H1 (cell line): ENCODE measurements around the gene INPPL1. TPM values are rescaled to one million over a fixed set of nuclear protein-coding genes. Genes with fewer than 3 reads are reported as not detected.
A peak's percentile ranks its signal among the peaks of the same experiment; 100 is the strongest.

Source experiments
- CTCF ChIA-PET: fragments of 300-600 bp; sonication (Branson Sonifier 250); formaldehyde crosslinking; loops from one replicate; lab custom pipeline; 2021; ENCODE audit not compliant: partially characterized antibody; lab: Charles Lee
- POLR2A ChIA-PET: fragments of 300-600 bp; sonication (Branson Sonifier 250); formaldehyde crosslinking; loops from one replicate; lab custom pipeline; 2021; ENCODE audit warnings: inconsistent platforms; ENCODE audit not compliant: partially characterized antibody; lab: Charles Lee
- DNase-seq, 2 experiments: peaks; one replicate each; pipeline versions ENCODE4 v3.0.0 to v3.0.0-alpha.2; 2010 to 2022; ENCODE audit warnings: low spot score in 2 of 2, low read depth in 1 of 2, mixed read lengths in 1 of 2
- FAIRE-seq: peaks from 2 replicates; lab custom pipeline; 2011; peaks lifted over from hg19 to GRCh38; lab: Jason Lieb, UNC
- H2AFZ ChIP-seq: 2 replicates; pipeline ENCODE4 v1.8.1; 2012; ENCODE audit warnings: low read length, inconsistent platforms
- H2AK5ac ChIP-seq: 2 replicates; pipeline ENCODE4 v1.6.1; 2013; ENCODE audit warnings: low read depth, low read length
- H2BK120ac ChIP-seq: replicated peaks from 2 replicates; pipeline ENCODE3; 2013; ENCODE audit warnings: low read depth, low read length, inconsistent platforms
- H2BK12ac ChIP-seq: 2 replicates; pipeline ENCODE4 v1.6.1; 2013; ENCODE audit warnings: low read depth, low read length
- H2BK15ac ChIP-seq: 2 replicates; pipeline ENCODE4 v1.6.1; 2013; ENCODE audit warnings: low read length
- H2BK20ac ChIP-seq: 2 replicates; pipeline ENCODE4 v1.6.1; 2013; ENCODE audit warnings: low read length
- H2BK5ac ChIP-seq: 2 replicates; pipeline ENCODE4 v1.6.1; 2013; ENCODE audit warnings: low read depth, low read length
- H3K14ac ChIP-seq: 2 replicates; pipeline ENCODE4 v1.6.1; 2013; ENCODE audit warnings: inconsistent platforms; ENCODE audit not compliant: insufficient read length
- H3K18ac ChIP-seq: 2 replicates; pipeline ENCODE4 v1.6.1; 2013; ENCODE audit warnings: low read length; ENCODE audit errors: extremely low read depth
- H3K23ac ChIP-seq: 2 replicates; pipeline ENCODE4 v1.6.1; 2013; ENCODE audit warnings: inconsistent platforms; ENCODE audit not compliant: insufficient read length
- H3K23me2 ChIP-seq: 2 replicates; pipeline ENCODE4 v1.6.1; 2013; ENCODE audit warnings: low read depth, low read length
- H3K27ac ChIP-seq: 2 replicates; pipeline ENCODE4 v1.6.1; 2011; ENCODE audit warnings: low read depth, low read length, inconsistent platforms
- H3K27me3 ChIP-seq, 4 experiments: replicated peaks in 1 of 4; 1 replicate in 1 of 4; 2 replicates in 3 of 4; pipeline versions ENCODE4 v1.6.1 to v1.8.1; 2011 to 2013; ENCODE audit warnings: low read length in 3 of 4, mild to moderate bottlenecking in 3 of 4, inconsistent platforms in 2 of 4, mixed read lengths in 2 of 4, moderate library complexity in 1 of 4; ENCODE audit not compliant: control insufficient read depth in 3 of 4, insufficient read depth in 3 of 4; ENCODE audit errors: extremely low read depth in 1 of 4
- H3K36me3 ChIP-seq, 4 experiments: 2 replicates each; pipeline versions ENCODE4 v1.6.1 to v1.8.1; 2011 to 2013; ENCODE audit warnings: mild to moderate bottlenecking in 4 of 4, low read length in 3 of 4, moderate library complexity in 2 of 4, control low read depth in 1 of 4, inconsistent platforms in 1 of 4; ENCODE audit not compliant: insufficient read depth in 4 of 4, control insufficient read depth in 2 of 4
- H3K4ac ChIP-seq: replicated peaks from 2 replicates; pipeline ENCODE3; 2013; ENCODE audit warnings: low read length, low read depth, mixed read lengths, inconsistent platforms; ENCODE audit not compliant: insufficient read length
- H3K4me1 ChIP-seq, 4 experiments: replicated peaks in 1 of 4; 1 replicate in 1 of 4; 2 replicates in 3 of 4; pipeline versions ENCODE4 v1.6.1 to v1.8.1; 2011 to 2013; ENCODE audit warnings: low read length in 3 of 4, inconsistent platforms in 2 of 4, mixed read lengths in 1 of 4; ENCODE audit not compliant: insufficient read depth in 4 of 4, control insufficient read depth in 3 of 4
- H3K4me2 ChIP-seq, 2 experiments: 2 replicates each; pipeline versions ENCODE4 v1.6.1 to v1.8.1; 2011 to 2013; ENCODE audit warnings: low read depth in 2 of 2, low read length in 2 of 2, control low read depth in 1 of 2, inconsistent platforms in 1 of 2, mild to moderate bottlenecking in 1 of 2; ENCODE audit not compliant: insufficient read depth in 1 of 2
- H3K4me3 ChIP-seq, 4 experiments: fragments of 200-600, 300-600 bp in 1 of 4; sonication (generic), shearing (Covaris generic), sonication (Bioruptor Twin) in 1 of 4; 2 replicates each; pipeline versions ENCODE4 v1.5.1 to v1.8.1; 2011 to 2016; ENCODE audit warnings: low read length in 4 of 4, low read depth in 3 of 4, control low read depth in 2 of 4, inconsistent platforms in 2 of 4, mild to moderate bottlenecking in 2 of 4, mixed read lengths in 1 of 4, moderate library complexity in 1 of 4; ENCODE audit not compliant: insufficient read depth in 2 of 4; ENCODE audit errors: extremely low read depth in 1 of 4
- H3K56ac ChIP-seq: replicated peaks from 2 replicates; pipeline ENCODE3; 2013; ENCODE audit warnings: low read depth, mild to moderate bottlenecking, mixed read lengths, low read length, inconsistent platforms; ENCODE audit not compliant: insufficient read length
- H3K79me1 ChIP-seq: 2 replicates; pipeline ENCODE4 v1.6.1; 2013; ENCODE audit warnings: low read depth, low read length, control low read depth
- H3K79me2 ChIP-seq, 2 experiments: 2 replicates each; pipeline versions ENCODE4 v1.6.1 to v1.8.1; 2012 to 2013; ENCODE audit warnings: low read length in 2 of 2, mild to moderate bottlenecking in 2 of 2, inconsistent platforms in 1 of 2; ENCODE audit not compliant: insufficient read depth in 2 of 2, control insufficient read depth in 1 of 2
- H3K9ac ChIP-seq, 4 experiments: replicated peaks in 1 of 4; 1 replicate in 1 of 4; 2 replicates in 3 of 4; pipeline versions ENCODE4 v1.6.1 to v1.8.1; 2011 to 2013; ENCODE audit warnings: low read depth in 3 of 4, low read length in 3 of 4, control low read depth in 2 of 4, mild to moderate bottlenecking in 2 of 4, moderate library complexity in 2 of 4, inconsistent platforms in 1 of 4; ENCODE audit errors: extremely low read depth in 1 of 4
- H3K9me3 ChIP-seq, 2 experiments: 2 replicates each; pipeline versions ENCODE4 v1.6.1 to v1.8.1; 2012 to 2013; ENCODE audit warnings: mild to moderate bottlenecking in 2 of 2, moderate library complexity in 2 of 2, control low read depth in 1 of 2, inconsistent platforms in 1 of 2, low read depth in 1 of 2, low read length in 1 of 2, mixed read lengths in 1 of 2; ENCODE audit not compliant: insufficient read depth in 2 of 2
- H4K20me1 ChIP-seq, 2 experiments: replicated peaks in 1 of 2; 2 replicates each; pipeline versions ENCODE3 to v1.8.1; 2011 to 2013; ENCODE audit warnings: inconsistent platforms in 2 of 2, low read length in 2 of 2, mild to moderate bottlenecking in 1 of 2; ENCODE audit not compliant: insufficient read depth in 2 of 2, control insufficient read depth in 1 of 2
- H4K5ac ChIP-seq: 2 replicates; pipeline ENCODE4 v1.6.1; 2013; ENCODE audit warnings: low read length, low read depth, mixed read lengths, inconsistent platforms; ENCODE audit not compliant: insufficient read length
- H4K8ac ChIP-seq: 2 replicates; pipeline ENCODE4 v1.8.0; 2013; ENCODE audit warnings: mild to moderate bottlenecking, moderate library complexity, low read length, inconsistent platforms; ENCODE audit not compliant: insufficient read depth; ENCODE audit errors: extremely low read depth
- H4K91ac ChIP-seq: replicated peaks from 2 replicates; pipeline ENCODE3; 2013; ENCODE audit warnings: low read length, mixed read lengths, inconsistent platforms; ENCODE audit not compliant: insufficient read length
- BACH1 ChIP-seq: IDR thresholded peaks from 2 replicates; pipeline ENCODE4 v1.6.1; 2012; ENCODE audit warnings: low read length, improper control_type of control experiment
- CTBP2 ChIP-seq: IDR thresholded peaks from 2 replicates; pipeline ENCODE4 v1.7.0; 2011; ENCODE audit warnings: borderline replicate concordance, mild to moderate bottlenecking, moderate library complexity, mixed read lengths, low read length; ENCODE audit not compliant: insufficient read depth, insufficient read length
- EP300 ChIP-seq, 2 experiments: IDR thresholded peaks; 1 replicate in 1 of 2; 2 replicates in 1 of 2; pipeline ENCODE4 v1.6.1; 2011 to 2012; ENCODE audit warnings: low read depth in 2 of 2, low read length in 2 of 2, mild to moderate bottlenecking in 2 of 2, borderline replicate concordance in 1 of 2, inconsistent platforms in 1 of 2, moderate library complexity in 1 of 2
- EZH2 ChIP-seq: fragments of 200-600 bp; sonication (generic); IDR thresholded peaks from 2 replicates; pipeline ENCODE4 v1.7.1; 2012; ENCODE audit warnings: low read depth, mild to moderate bottlenecking, moderate library complexity, low read length, inconsistent platforms; ENCODE audit not compliant: severe bottlenecking
- GTF2F1 ChIP-seq: IDR thresholded peaks from 2 replicates; pipeline ENCODE4 v1.6.1; 2012; ENCODE audit warnings: low read depth, low read length, improper control_type of control experiment, borderline replicate concordance
- KDM5A ChIP-seq: fragments of 200-600 bp; IDR thresholded peaks from 2 replicates; pipeline ENCODE4 v1.7.1; 2012; ENCODE audit warnings: mild to moderate bottlenecking, low read length, inconsistent platforms, mixed read lengths
- MAFK ChIP-seq: IDR thresholded peaks from 2 replicates; pipeline ENCODE4 v1.6.1; 2012; ENCODE audit warnings: low read depth, mild to moderate bottlenecking, improper control_type of control experiment, low read length
- PHF8 ChIP-seq: fragments of 200-600 bp; sonication (generic); conservative IDR thresholded peaks from 2 replicates; pipeline ENCODE4 v1.7.1; 2012; ENCODE audit warnings: low read depth, mild to moderate bottlenecking, inconsistent platforms, low read length, moderate library complexity
- POLR2A ChIP-seq, 2 experiments: IDR thresholded peaks; 1 replicate in 1 of 2; 2 replicates in 1 of 2; pipeline ENCODE4 v1.6.1; 2011; ENCODE audit warnings: low read depth in 2 of 2, low read length in 2 of 2, mild to moderate bottlenecking in 2 of 2; ENCODE audit errors: control extremely low read depth in 1 of 2
- SIN3A ChIP-seq, 2 experiments: IDR thresholded peaks in 1 of 2; conservative IDR thresholded peaks in 1 of 2; 2 replicates each; pipeline ENCODE4 v1.6.1; 2011 to 2012; ENCODE audit warnings: low read length in 2 of 2, improper control_type of control experiment in 1 of 2, low read depth in 1 of 2, mild to moderate bottlenecking in 1 of 2
- SIRT6 ChIP-seq: IDR thresholded peaks from one replicate; pipeline ENCODE4 v1.7.1; 2012; ENCODE audit warnings: low read length, inconsistent platforms
- SIX5 ChIP-seq: IDR thresholded peaks from 2 replicates; pipeline ENCODE4 v1.6.1; 2011; ENCODE audit warnings: mild to moderate bottlenecking, low read depth, low read length
- TEAD4 ChIP-seq: IDR thresholded peaks from 2 replicates; pipeline ENCODE4 v1.6.1; 2012; ENCODE audit warnings: low read depth, low read length, inconsistent platforms, mixed read lengths
- WGBS, 2 experiments: shearing (Covaris generic) in 1 of 2; methylation state at CpG; one replicate each; pipeline versions ENCODE4 v1.1.6 to v1.1.7; 2013 to 2015; ENCODE audit warnings: low lambda C conversion rate in 2 of 2, mixed read lengths in 2 of 2, inconsistent platforms in 1 of 2, low coverage in 1 of 2, missing lambda C conversion rate in 1 of 2; ENCODE audit not compliant: insufficient replicate concordance in 2 of 2, insufficient coverage in 1 of 2, insufficient read length in 1 of 2; ENCODE audit errors: extremely low coverage in 1 of 2, missing lambda C conversion rate in 1 of 2; 5-methylcytosine and 5-hydroxymethylcytosine counted together
- polyA plus RNA-seq, 7 experiments: library from polyadenylated mRNA; depleted of rRNA in 3 of 7; stranded (reverse) in 5 of 7; unstranded in 2 of 7; fragments of >200 nt in 5 of 7; fragments of 200-250 nt in 2 of 7; gene quantifications; 1 replicate in 5 of 7; 2 replicates in 1 of 7; 4 replicates in 1 of 7; pipeline versions ENCODE4 v1.2.1 to v1.2.3, GENCODE V29; 2011 to 2013; ENCODE audit warnings: missing spikeins in 2 of 7, mixed read lengths in 2 of 7
- total RNA-seq: library from RNA; stranded (reverse); fragmentation: NEBNext Ultra II Directional; extraction: Animal tissue kit (Norgen Biotek cat#: 25700); gene quantifications from 2 replicates; pipeline ENCODE4 v1.2.1, GENCODE V29; 2021

The INPPL1 gene
- total and polyA plus RNA-seq, 2 of the 8 experiments (the other 6 are each of a cell fraction or from before 2014, with no cell fraction given), result 54.5 to 79.5 TPM

DNA sequence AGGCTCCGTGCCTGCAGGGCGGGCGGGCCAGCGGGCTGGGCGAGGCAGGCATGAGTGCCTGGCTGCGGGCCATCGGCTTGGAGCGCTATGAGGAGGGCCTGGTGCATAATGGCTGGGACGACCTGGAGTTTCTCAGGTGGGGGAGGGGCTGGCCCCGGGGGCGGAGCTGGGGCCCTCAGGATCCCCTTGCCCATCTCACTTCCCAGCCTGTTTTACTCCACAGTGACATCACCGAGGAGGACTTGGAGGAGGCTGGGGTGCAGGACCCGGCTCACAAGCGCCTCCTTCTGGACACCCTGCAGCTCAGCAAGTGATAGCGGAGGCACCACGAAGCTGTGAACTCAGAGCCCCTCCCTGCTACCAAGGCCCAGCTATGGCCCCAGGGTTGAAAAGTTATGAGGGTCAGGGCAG is 13.5 kb downstream of the INPPL1 start:
- no peak overlapping the region for H2AFZ ChIP-seq
- no peak overlapping the region for H2BK120ac ChIP-seq
- H3K27ac ChIP-seq, result 0 out of 2 replicates have a peak overlapping the region, but pooled peaks have one; percentile 6
- H3K79me2 ChIP-seq, result no peaks in the 10 kb centered on the region
- peak overlapping the region; percentile 68; the same call in 1 of the 2 replicates for H3K18ac ChIP-seq
- no peak overlapping the region for H3K14ac ChIP-seq
- H2BK15ac ChIP-seq, result no peak overlapping the region
- no peak overlapping the region for H3K9ac ChIP-seq
- H2BK12ac ChIP-seq, result no peak overlapping the region
- H3K4me1 ChIP-seq, result peaks cover 3 to 29% (median 23%) of the 10 kb centered on the region in 4 experiments
- peaks cover 36 to 47% (median 44%) of the 10 kb centered on the region in 4 experiments for H3K27me3 ChIP-seq
- H3K9me3 ChIP-seq, result no peaks in the 10 kb centered on the region; a peak in 1 of 4 replicates
- peak overlapping the region; percentile 87 to 90 for H3K4me2 ChIP-seq
- CTCF ChIA-PET, result interaction anchor here (0.8 to 5.2 kb wide), 24 partner anchors 12 to 223 kb away, joined by 3 to 72 read pairs (median 4); partner anchors contain the start of genes CLPB and INPPL1
- no peak overlapping the region for H4K91ac ChIP-seq
- peak overlapping the region; percentile 57 for H3K4ac ChIP-seq
- H3K56ac ChIP-seq, result no peak overlapping the region
- H3K79me1 ChIP-seq, result no peaks in the 10 kb centered on the region
- WGBS, 2 experiments, result 0% methylated on average over 5 of the region's 16 CpGs; no CpG with 5 or more reads in 1 of the 2 experiments
- POLR2A ChIA-PET, result interaction anchor here (0.7 to 7.7 kb wide), 7 partner anchors 11 to 234 kb away, joined by 3 to 160 read pairs (median 3); partner anchors contain the start of genes CLPB and INPPL1
- DNase-seq, result peak; percentile 85 to 92
- no peak overlapping the region for H4K5ac ChIP-seq
- no peak overlapping the region for H3K23ac ChIP-seq
- FAIRE-seq, result peak; percentile 79
- no peak overlapping the region; the same call in 1 of the 2 replicates for H4K8ac ChIP-seq
- H3K36me3 ChIP-seq, result peaks cover 11 to 36% (median 26%) of the 10 kb centered on the region in 4 experiments; a peak in 6 of 8 replicates
- H2BK20ac ChIP-seq, result no peak overlapping the region
- H3K23me2 ChIP-seq, result peaks cover 12% of the 10 kb centered on the region; the same call in 1 of the 2 replicates
- peak overlapping the region in 3 of 4 experiments; percentile 9 to 60 (median 34); a peak in 4 of 8 replicates for H3K4me3 ChIP-seq
- 0 out of 2 replicates have a peak overlapping the region, but pooled peaks have one; percentile 81 for H2BK5ac ChIP-seq
- H2AK5ac ChIP-seq, result no peak overlapping the region
- H4K20me1 ChIP-seq, result peaks cover 9 to 14% of the 10 kb centered on the region in 2 experiments
- peak in 1 of 2 experiments; percentile 64; a peak in 1 of 4 replicates for TF ChIP-seq SIN3A (conservative IDR thresholded peaks at IDR 0.05 in 1 of 2, IDR thresholded peaks at IDR 0.05 in 1 of 2; ENCODE audit: low read depth in 1 of 2, low read length in 2 of 2)
- TF ChIP-seq MAFK, result no peak
- TF ChIP-seq TEAD4, result no peak
- TF ChIP-seq POLR2A (IDR thresholded peaks at IDR 0.05; ENCODE audit: control extremely low read depth in 1 of 2, low read depth in 2 of 2, low read length in 2 of 2), result no peak
- no peak for TF ChIP-seq KDM5A
- TF ChIP-seq SIX5, result no peak
- no peak for TF ChIP-seq PHF8
- peak; percentile 10; the same call in 1 of the 2 replicates for TF ChIP-seq BACH1
- peak in 1 of 2 experiments; percentile 56; a peak in 1 of 3 replicates for TF ChIP-seq EP300 (IDR thresholded peaks at IDR 0.05; ENCODE audit: borderline replicate concordance in 1 of 2, low read depth in 2 of 2, low read length in 2 of 2)
- no peak for TF ChIP-seq SIRT6
- no peak for TF ChIP-seq GTF2F1
- no peak for TF ChIP-seq EZH2
- no peak for TF ChIP-seq CTBP2
